GM21381 (cell line): Measurements from ENCODE around the gene TTC28.

Experiments used
- ATAC-seq: cut with Tn5 transposase; IDR thresholded peaks from one replicate; pipeline ENCODE4 v1.9.1; 2021; ENCODE audit warnings: mild to moderate bottlenecking, moderate library complexity; ENCODE audit not compliant: unreplicated experiment

The TTC28 gene

GRCh38 chr22:28155808-28156207 is 523.8 kb downstream of the TTC28 start:
- no peak for ATAC-seq

GRCh38 chr22:28154861-28155260 is 524.8 kb downstream of the TTC28 start:
- no peak for ATAC-seq

GRCh38 chr22:28151151-28151816 is 528.4 kb downstream of the TTC28 start:
- no peak for ATAC-seq

GRCh38 chr22:28148816-28149465 is 530.7 kb downstream of the TTC28 start:
- no peak for ATAC-seq

- ATAC-seq = no peak
Measured at GRCh38 chr22:28147401-28147800, 532.2 kb downstream of the TTC28 start.

GRCh38 chr22:28146401-28147314 is 533.0 kb downstream of the TTC28 start:
- no peak for ATAC-seq

GRCh38 chr22:28143961-28144745 is 535.5 kb downstream of the TTC28 start:
- no peak for ATAC-seq

- no peak for ATAC-seq
Measured at GRCh38 chr22:28143241-28143865, 536.3 kb downstream of the TTC28 start.

- ATAC-seq = no peak
Measured at GRCh38 chr22:28142361-28142961, 537.2 kb downstream of the TTC28 start.

- no peak for ATAC-seq
Measured at GRCh38 chr22:28141614-28142013, 538.0 kb downstream of the TTC28 start.

GRCh38 chr22:28139961-28140360 is 539.7 kb downstream of the TTC28 start:
- no peak for ATAC-seq

GRCh38 chr22:28139516-28139915 is 540.1 kb downstream of the TTC28 start:
- no peak for ATAC-seq

GRCh38 chr22:28137036-28137435 is 542.6 kb downstream of the TTC28 start:
- ATAC-seq = no peak

- no peak for ATAC-seq
Measured at GRCh38 chr22:28132466-28132865, 547.2 kb downstream of the TTC28 start.

GRCh38 chr22:28129319-28129962 is 550.2 kb downstream of the TTC28 start:
- ATAC-seq = no peak

GRCh38 chr22:28128827-28129226 is 550.8 kb downstream of the TTC28 start:
- ATAC-seq = no peak

GRCh38 chr22:28125799-28126198 is 553.8 kb downstream of the TTC28 start:
- no peak for ATAC-seq

GRCh38 chr22:28123989-28124766 is 555.5 kb downstream of the TTC28 start:
- no peak for ATAC-seq
